Measurements from ENCODE around the gene CFAP58.

CFAP58 gene

GRCh38 chr10:104353325-104354048 lies at the start of gene CFAP58:
TSS of gene CFAP58 (plus strand) at chr10:104353833. CDS start at chr10:104353898, 65 bp downstream.
- Histone ChIP-seq H3K9ac (ENCODE audit: low read length) (no peak within 1 kb of the TSS), H3K27ac (ENCODE audit: low read depth, low read length) (no peak within 1 kb of the TSS), H3K4me3 (ENCODE audit: low read depth in 1 of 2, low read length in 2 of 2) (peak within 1 kb of the TSS; percentile 29 to 49), H3K9me3 (ENCODE audit: low read length) (no peaks in the 10 kb centered on the region), H3K4me1 (ENCODE audit: insufficient read depth, low read length) (peaks cover 8% of the 10 kb centered on the region), H3K27me3 (ENCODE audit: control insufficient read depth in 1 of 2, insufficient read depth in 2 of 2, low read length in 2 of 2) (no peaks in the 10 kb centered on the region), H3K36me3 (ENCODE audit: insufficient read depth, low read length) (no peaks in the 10 kb centered on the region)

GRCh38 chr10:104304356-104304745 lies 49.3 kb upstream of the CFAP58 start:
- Histone ChIP-seq H3K4me3 (ENCODE audit: low read depth in 1 of 2, low read length in 2 of 2) (no peak overlapping the region), H3K9ac (ENCODE audit: low read length) (no peak overlapping the region), H3K27ac (ENCODE audit: low read depth, low read length) (no peak overlapping the region)

GRCh38 chr10:104304927-104305326 lies 48.7 kb upstream of the CFAP58 start:
- H3K4me1 ChIP-seq (ENCODE audit: insufficient read depth, low read length), result peaks cover 25% of the 10 kb centered on the region

More at GRCh38 chr10:104304356-104304745, 49.3 kb upstream of the CFAP58 start:
- Histone ChIP-seq H3K4me1 (ENCODE audit: insufficient read depth, low read length) (peaks cover 30% of the 10 kb centered on the region), H3K27me3 (ENCODE audit: control insufficient read depth in 1 of 2, insufficient read depth in 2 of 2, low read length in 2 of 2) (no peaks in the 10 kb centered on the region), H3K36me3 (ENCODE audit: insufficient read depth, low read length) (no peaks in the 10 kb centered on the region), H3K9me3 (ENCODE audit: low read length) (no peaks in the 10 kb centered on the region)

GRCh38 chr10:104306897-104307296 lies 46.7 kb upstream of the CFAP58 start:
- Histone ChIP-seq H3K36me3 (ENCODE audit: insufficient read depth, low read length) (peaks cover 13% of the 10 kb centered on the region), H3K4me1 (ENCODE audit: insufficient read depth, low read length) (peaks cover 11% of the 10 kb centered on the region), H3K9me3 (ENCODE audit: low read length) (no peaks in the 10 kb centered on the region), H3K27me3 (ENCODE audit: control insufficient read depth in 1 of 2, insufficient read depth in 2 of 2, low read length in 2 of 2) (no peaks in the 10 kb centered on the region), H3K27ac (ENCODE audit: low read depth, low read length) (no peak overlapping the region), H3K4me3 (ENCODE audit: low read depth in 1 of 2, low read length in 2 of 2) (no peak overlapping the region), H3K9ac (ENCODE audit: low read length) (no peak overlapping the region)

More at GRCh38 chr10:104304927-104305326, 48.7 kb upstream of the CFAP58 start:
- H3K27me3 ChIP-seq (ENCODE audit: control insufficient read depth in 1 of 2, insufficient read depth in 2 of 2, low read length in 2 of 2), result no peaks in the 10 kb centered on the region
- no peak overlapping the region for H3K9ac ChIP-seq (ENCODE audit: low read length)
- no peak overlapping the region for H3K4me3 ChIP-seq (ENCODE audit: low read depth in 1 of 2, low read length in 2 of 2)
- no peaks in the 10 kb centered on the region for H3K9me3 ChIP-seq (ENCODE audit: low read length)
- no peak overlapping the region for H3K27ac ChIP-seq (ENCODE audit: low read depth, low read length)
- H3K36me3 ChIP-seq (ENCODE audit: insufficient read depth, low read length), result peaks cover under 1% of the 10 kb centered on the region

GRCh38 chr10:104307576-104308438 lies 45.8 kb upstream of the CFAP58 start:
- H3K36me3 ChIP-seq (ENCODE audit: insufficient read depth, low read length), result peaks cover 22% of the 10 kb centered on the region
- H3K9ac ChIP-seq (ENCODE audit: low read length), result no peak overlapping the region
- no peaks in the 10 kb centered on the region for H3K27me3 ChIP-seq (ENCODE audit: control insufficient read depth in 1 of 2, insufficient read depth in 2 of 2, low read length in 2 of 2)
- H3K27ac ChIP-seq (ENCODE audit: low read depth, low read length), result no peak overlapping the region
- H3K4me1 ChIP-seq (ENCODE audit: insufficient read depth, low read length), result peaks cover 11% of the 10 kb centered on the region
- no peak overlapping the region for H3K4me3 ChIP-seq (ENCODE audit: low read depth in 1 of 2, low read length in 2 of 2)
- no peaks in the 10 kb centered on the region for H3K9me3 ChIP-seq (ENCODE audit: low read length)

GRCh38 chr10:104308439-104308903 lies 45.2 kb upstream of the CFAP58 start:
- Histone ChIP-seq H3K4me3 (ENCODE audit: low read depth in 1 of 2, low read length in 2 of 2) (no peak overlapping the region), H3K36me3 (ENCODE audit: insufficient read depth, low read length) (peaks cover 28% of the 10 kb centered on the region), H3K4me1 (ENCODE audit: insufficient read depth, low read length) (peaks cover 11% of the 10 kb centered on the region), H3K9me3 (ENCODE audit: low read length) (no peaks in the 10 kb centered on the region), H3K27me3 (ENCODE audit: control insufficient read depth in 1 of 2, insufficient read depth in 2 of 2, low read length in 2 of 2) (no peaks in the 10 kb centered on the region), H3K9ac (ENCODE audit: low read length) (no peak overlapping the region), H3K27ac (ENCODE audit: low read depth, low read length) (no peak overlapping the region)

GRCh38 chr10:104309980-104310978 lies 43.4 kb upstream of the CFAP58 start:
- H3K4me3 ChIP-seq (ENCODE audit: low read depth in 1 of 2, low read length in 2 of 2), result no peak overlapping the region
- H3K27ac ChIP-seq (ENCODE audit: low read depth, low read length), result no peak overlapping the region
- H3K36me3 ChIP-seq (ENCODE audit: insufficient read depth, low read length), result peaks cover 47% of the 10 kb centered on the region
- no peak overlapping the region for H3K9ac ChIP-seq (ENCODE audit: low read length)
- H3K9me3 ChIP-seq (ENCODE audit: low read length), result no peaks in the 10 kb centered on the region
- peaks cover 9% of the 10 kb centered on the region for H3K4me1 ChIP-seq (ENCODE audit: insufficient read depth, low read length)
- no peaks in the 10 kb centered on the region for H3K27me3 ChIP-seq (ENCODE audit: control insufficient read depth in 1 of 2, insufficient read depth in 2 of 2, low read length in 2 of 2)

GRCh38 chr10:104311184-104311720 lies 42.4 kb upstream of the CFAP58 start:
- Histone ChIP-seq H3K36me3 (ENCODE audit: insufficient read depth, low read length) (peaks cover 52% of the 10 kb centered on the region), H3K27ac (ENCODE audit: low read depth, low read length) (no peak overlapping the region), H3K4me1 (ENCODE audit: insufficient read depth, low read length) (no peaks in the 10 kb centered on the region), H3K9me3 (ENCODE audit: low read length) (no peaks in the 10 kb centered on the region), H3K9ac (ENCODE audit: low read length) (no peak overlapping the region), H3K27me3 (ENCODE audit: control insufficient read depth in 1 of 2, insufficient read depth in 2 of 2, low read length in 2 of 2) (no peaks in the 10 kb centered on the region), H3K4me3 (ENCODE audit: low read depth in 1 of 2, low read length in 2 of 2) (no peak overlapping the region)

- Histone ChIP-seq H3K27ac (ENCODE audit: low read depth, low read length) (no peak overlapping the region), H3K9ac (ENCODE audit: low read length) (no peak overlapping the region), H3K9me3 (ENCODE audit: low read length) (no peaks in the 10 kb centered on the region), H3K27me3 (ENCODE audit: control insufficient read depth in 1 of 2, insufficient read depth in 2 of 2, low read length in 2 of 2) (no peaks in the 10 kb centered on the region), H3K4me1 (ENCODE audit: insufficient read depth, low read length) (peaks cover 28% of the 10 kb centered on the region), H3K36me3 (ENCODE audit: insufficient read depth, low read length) (peaks cover 52% of the 10 kb centered on the region), H3K4me3 (ENCODE audit: low read depth in 1 of 2, low read length in 2 of 2) (no peak overlapping the region)
Measured at GRCh38 chr10:104314591-104315485, 38.8 kb upstream of the CFAP58 start.

GRCh38 chr10:104315486-104315921 lies 38.1 kb upstream of the CFAP58 start:
- H3K36me3 ChIP-seq (ENCODE audit: insufficient read depth, low read length), result peaks cover 47% of the 10 kb centered on the region
- no peaks in the 10 kb centered on the region for H3K27me3 ChIP-seq (ENCODE audit: control insufficient read depth in 1 of 2, insufficient read depth in 2 of 2, low read length in 2 of 2)
- no peak overlapping the region for H3K9ac ChIP-seq (ENCODE audit: low read length)
- H3K27ac ChIP-seq (ENCODE audit: low read depth, low read length), result no peak overlapping the region
- H3K4me3 ChIP-seq (ENCODE audit: low read depth in 1 of 2, low read length in 2 of 2), result no peak overlapping the region
- peaks cover 28% of the 10 kb centered on the region for H3K4me1 ChIP-seq (ENCODE audit: insufficient read depth, low read length)
- no peaks in the 10 kb centered on the region for H3K9me3 ChIP-seq (ENCODE audit: low read length)
